ENCODE measurements around the gene GATA5. TPM values are rescaled to one million over a fixed set of nuclear protein-coding genes. Genes with fewer than 3 reads are reported as not detected.

Gene GATA5
- total and polyA plus RNA-seq, 10 of the 15 experiments (the other 5 are each of a cell fraction or from before 2014, with no cell fraction given): not detected

- TF ChIP-seq RELB (IDR thresholded peaks at IDR 0.05; ENCODE audit: low read depth) (no peak), EP300 (IDR thresholded peaks at IDR 0.05; ENCODE audit: borderline replicate concordance in 1 of 2, control insufficient read depth in 1 of 2, low read depth in 2 of 2, low read length in 2 of 2) (no peak), POLR2AphosphoS2 (IDR thresholded peaks at IDR 0.05; ENCODE audit: low read depth, low read length) (no peak), SMAD1 (IDR thresholded peaks at IDR 0.05; ENCODE audit: low read depth, partially characterized antibody) (no peak)
Measured at GRCh38 chr20:62494537-62494936, 18.7 kb upstream of the GATA5 start (continued).

- Histone ChIP-seq H2AFZ (ENCODE audit: control insufficient read depth, low read depth, low read length) (no peak overlapping the region), H3K79me2 (ENCODE audit: control insufficient read depth, insufficient read depth, low read length) (no peaks in the 10 kb centered on the region), H3K4me3 (no peak overlapping the region), H3K9ac (ENCODE audit: control insufficient read depth, insufficient read depth, low read length) (no peak overlapping the region), H3K27me3 (replicated peaks in 1 of 2; ENCODE audit: control insufficient read depth in 2 of 2, insufficient read depth in 2 of 2, low read length in 1 of 2) (peaks cover 0 to 4% of the 10 kb centered on the region in 2 experiments; a peak in 1 of 4 replicates), H3K36me3 (ENCODE audit: control insufficient read depth in 2 of 2, insufficient read depth in 2 of 2, low read length in 1 of 2) (no peaks in the 10 kb centered on the region), H3K9me3 (replicated peaks; ENCODE audit: control insufficient read depth, insufficient read depth, low read length) (no peaks in the 10 kb centered on the region), H4K20me1 (ENCODE audit: control insufficient read depth, insufficient read depth) (no peaks in the 10 kb centered on the region), H3K4me2 (ENCODE audit: control insufficient read depth, insufficient read depth) (no peak overlapping the region), H3K4me1 (ENCODE audit: control insufficient read depth, insufficient read depth, low read length) (peaks cover 6% of the 10 kb centered on the region), H3K27ac (ENCODE audit: control insufficient read depth, insufficient read depth) (no peak overlapping the region)
- ATAC-seq (no peak), DNase-seq (ENCODE audit: low read depth, low spot score) (no peak), FAIRE-seq (no peak)
- RAD21 ChIA-PET (ENCODE audit: unreplicated experiment): interaction anchor here (0.7 kb wide), 1 partner anchor 123 kb away, joined by 3 read pairs; no protein-coding TSS in a partner anchor
- intact Hi-C loops (cut with micrococcal nuclease; ENCODE audit: unreplicated experiment): no loop called here
- no TSS peak for BruUV-seq (replicated peaks)
- WGBS (ENCODE audit: insufficient coverage, insufficient replicate concordance, low lambda C conversion rate, missing lambda C conversion rate): 82% methylated on average over 10 of the region's 10 CpGs
- in situ Hi-C loops (cut with MboI): no loop called here
- POLR2A ChIA-PET: interaction anchor here (0.9 kb wide), 1 partner anchor 300 kb away, joined by 3 read pairs; no protein-coding TSS in a partner anchor
- SMC1A ChIA-PET (ENCODE audit: uncharacterized antibody, unreplicated experiment): interaction anchor here (0.6 kb wide), 1 partner anchor 185 kb away, joined by 3 read pairs; no protein-coding TSS in a partner anchor
- CTCF ChIA-PET: interaction anchor here (0.6 to 1.1 kb wide), 2 partner anchors 300 to 642 kb away, joined by 3 read pairs; no protein-coding TSS in a partner anchor
- TF ChIP-seq CBX3 (IDR thresholded peaks at IDR 0.05; ENCODE audit: borderline replicate concordance, low read depth) (no peak), ZNF207 (IDR thresholded peaks at IDR 0.05; ENCODE audit: borderline replicate concordance) (no peak), SUZ12 (IDR thresholded peaks at IDR 0.05; ENCODE audit: unreplicated experiment) (no peak), KAT2A (conservative IDR thresholded peaks at IDR 0.05; ENCODE audit: control insufficient read depth, low read depth, low read length) (no peak), KLF5 (IDR thresholded peaks at IDR 0.05; ENCODE audit: partially characterized antibody) (no peak), ZBTB33 (IDR thresholded peaks at IDR 0.05) (no peak), MAX (IDR thresholded peaks at IDR 0.05; ENCODE audit: low read depth, low read length) (no peak), ZBTB40 (IDR thresholded peaks at IDR 0.05; ENCODE audit: borderline replicate concordance) (no peak), ATF7 (IDR thresholded peaks at IDR 0.05; ENCODE audit: low read depth) (no peak)
Measured at GRCh38 chr20:62493886-62494285, 18.1 kb upstream of the GATA5 start.
